A549 treated with CpdA at 1 μM for 4 hours (cell line): Measurements from ENCODE around the gene KCNMB1. TPM values are rescaled to one million over a fixed set of nuclear protein-coding genes. Genes with fewer than 3 reads are reported as not detected.

Experiments
- total RNA-seq: library from RNA; stranded (reverse); fragments of 200-300 nt; extraction: Qiagen RNA extraction; gene quantifications from 5 replicates; pipeline ENCODE4 v1.2.3, GENCODE V29; 2022; ENCODE audit warnings: low read depth

The KCNMB1 gene
- total RNA-seq: not detected in 5 replicates

DNA sequence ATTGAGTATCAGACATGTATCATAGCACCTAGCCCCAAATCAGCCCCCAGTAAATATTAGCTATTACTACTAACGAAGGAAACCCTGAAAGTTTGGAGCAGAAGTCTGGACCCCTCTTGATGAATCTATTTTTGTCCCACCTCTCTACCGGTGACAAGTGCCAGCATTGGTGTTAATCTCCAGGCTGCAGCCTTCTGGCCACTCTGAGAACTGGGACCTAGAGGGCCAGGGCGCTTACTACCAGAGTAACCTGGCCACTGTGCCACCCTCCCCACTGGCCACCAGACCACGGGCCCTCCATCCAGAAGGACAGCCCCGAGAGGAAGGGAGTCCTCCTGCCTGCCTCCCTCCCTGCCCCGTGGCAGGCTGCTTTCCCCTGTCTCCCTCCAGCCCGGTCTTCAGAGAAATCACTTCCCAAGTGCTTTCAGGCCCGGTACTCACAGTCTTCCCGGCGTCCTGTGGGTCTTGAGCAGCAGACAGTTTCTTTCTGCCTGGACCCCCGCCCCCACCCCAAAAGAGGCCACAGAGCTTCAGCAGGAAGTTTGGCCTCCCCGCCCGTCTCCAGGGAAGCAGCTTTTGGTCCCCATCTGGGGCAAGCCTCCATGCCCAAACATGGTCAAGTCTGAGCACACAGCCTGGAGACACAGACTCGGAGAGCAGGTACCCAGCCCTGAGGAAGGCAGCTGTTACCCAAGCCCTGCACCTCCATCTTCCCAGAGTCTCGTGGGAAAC is at the start of gene KCNMB1:
KCNMB1 (minus strand) TSS at position 550 of the 732 bp plus-strand sequence. CDS start 3,920 bp downstream, outside the sequence.

Other genes with a start within 250 kb of the KCNMB1 start
- gene C5orf58, start 156.4 kb downstream of the KCNMB1 start, total RNA-seq: not detected in 5 replicates
- gene LCP2, start 91.6 kb downstream of the KCNMB1 start, total RNA-seq: not detected in 5 replicates
- gene KCNIP1, start 114.7 kb upstream of the KCNMB1 start, total RNA-seq: not detected in 5 replicates